NB4 (cell line): ENCODE results near the gene MYBPC2.

Experiments
- DNase-seq: peaks from one replicate; pipeline ENCODE4 v3.0.0; 2010; ENCODE audit warnings: low read depth
- H3K4me3 ChIP-seq: one replicate; pipeline ENCODE4 v1.5.1; 2011; ENCODE audit warnings: mild to moderate bottlenecking, low read depth, low read length, moderate library complexity
- MYC ChIP-seq: IDR thresholded peaks from 2 replicates; pipeline ENCODE4 v1.6.1; 2011; ENCODE audit warnings: low read depth, low read length
- POLR2A ChIP-seq: IDR thresholded peaks from 2 replicates; pipeline ENCODE4 v1.6.1; 2011; ENCODE audit warnings: mild to moderate bottlenecking; ENCODE audit not compliant: insufficient read length; ENCODE audit errors: extremely low read depth
- TF ChIP-seq, protein P1 (sequence below): IDR thresholded peaks from one replicate; pipeline ENCODE4 v1.5.1; 2012; ENCODE audit warnings: low read depth, low read length
- TF ChIP-seq, protein P2 (sequence below): IDR thresholded peaks from 2 replicates; pipeline ENCODE4 v1.6.1; 2011; ENCODE audit warnings: low read depth, low read length

Gene MYBPC2

DNA sequence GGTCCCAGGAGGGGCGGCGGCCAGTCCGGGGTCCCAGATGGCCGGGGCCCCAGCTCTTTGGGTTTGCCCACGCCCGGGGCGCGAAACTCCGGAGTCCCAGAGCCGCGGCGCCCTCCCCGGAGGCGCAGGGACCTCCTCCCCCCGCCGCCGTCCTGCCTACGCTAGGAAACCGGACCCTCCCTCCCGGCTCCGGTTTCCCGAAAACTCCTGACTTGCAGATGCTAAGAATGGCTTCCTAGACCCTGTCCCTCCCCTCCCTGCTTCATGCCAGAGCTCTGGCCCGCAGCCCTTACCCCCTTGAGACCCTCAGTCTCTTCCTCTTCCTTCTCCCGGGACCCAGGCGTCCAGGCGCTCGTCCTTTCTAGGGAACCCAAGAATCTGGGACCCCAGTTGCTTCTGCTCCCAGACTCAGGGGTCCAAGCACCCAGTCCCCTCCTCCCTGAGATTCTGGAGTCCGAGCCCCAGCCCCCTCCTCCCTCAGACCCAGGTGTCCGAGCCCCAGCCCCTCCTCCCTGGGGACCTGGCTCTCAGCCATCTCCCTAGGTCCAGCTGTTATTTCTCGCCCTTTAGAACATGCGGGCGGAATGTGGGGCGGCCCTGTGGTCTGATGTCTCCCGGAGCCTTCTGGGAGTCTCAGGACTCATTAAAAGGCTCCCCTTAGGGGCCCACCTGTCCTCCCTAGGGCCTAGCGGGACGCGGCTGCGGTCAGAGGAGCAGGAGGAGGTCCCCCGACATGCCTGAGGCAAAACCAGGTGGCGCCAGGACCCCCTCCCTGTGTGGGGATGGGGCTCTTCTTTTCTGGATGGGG, at the start of gene MYBPC2:
MYBPC2 (plus strand) TSS at position 672 of the 808 bp plus-strand sequence; CDS start at position 734, 62 bp downstream.
- TF ChIP-seq, protein P1, sequence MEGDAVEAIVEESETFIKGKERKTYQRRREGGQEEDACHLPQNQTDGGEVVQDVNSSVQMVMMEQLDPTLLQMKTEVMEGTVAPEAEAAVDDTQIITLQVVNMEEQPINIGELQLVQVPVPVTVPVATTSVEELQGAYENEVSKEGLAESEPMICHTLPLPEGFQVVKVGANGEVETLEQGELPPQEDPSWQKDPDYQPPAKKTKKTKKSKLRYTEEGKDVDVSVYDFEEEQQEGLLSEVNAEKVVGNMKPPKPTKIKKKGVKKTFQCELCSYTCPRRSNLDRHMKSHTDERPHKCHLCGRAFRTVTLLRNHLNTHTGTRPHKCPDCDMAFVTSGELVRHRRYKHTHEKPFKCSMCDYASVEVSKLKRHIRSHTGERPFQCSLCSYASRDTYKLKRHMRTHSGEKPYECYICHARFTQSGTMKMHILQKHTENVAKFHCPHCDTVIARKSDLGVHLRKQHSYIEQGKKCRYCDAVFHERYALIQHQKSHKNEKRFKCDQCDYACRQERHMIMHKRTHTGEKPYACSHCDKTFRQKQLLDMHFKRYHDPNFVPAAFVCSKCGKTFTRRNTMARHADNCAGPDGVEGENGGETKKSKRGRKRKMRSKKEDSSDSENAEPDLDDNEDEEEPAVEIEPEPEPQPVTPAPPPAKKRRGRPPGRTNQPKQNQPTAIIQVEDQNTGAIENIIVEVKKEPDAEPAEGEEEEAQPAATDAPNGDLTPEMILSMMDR: no peak
- TF ChIP-seq, protein P2, sequence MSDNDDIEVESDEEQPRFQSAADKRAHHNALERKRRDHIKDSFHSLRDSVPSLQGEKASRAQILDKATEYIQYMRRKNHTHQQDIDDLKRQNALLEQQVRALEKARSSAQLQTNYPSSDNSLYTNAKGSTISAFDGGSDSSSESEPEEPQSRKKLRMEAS: no peak
- TF ChIP-seq POLR2A (no peak), MYC (no peak)
- peak within 1 kb of the TSS; percentile 59 for H3K4me3 ChIP-seq
- no peak for DNase-seq

DNA sequence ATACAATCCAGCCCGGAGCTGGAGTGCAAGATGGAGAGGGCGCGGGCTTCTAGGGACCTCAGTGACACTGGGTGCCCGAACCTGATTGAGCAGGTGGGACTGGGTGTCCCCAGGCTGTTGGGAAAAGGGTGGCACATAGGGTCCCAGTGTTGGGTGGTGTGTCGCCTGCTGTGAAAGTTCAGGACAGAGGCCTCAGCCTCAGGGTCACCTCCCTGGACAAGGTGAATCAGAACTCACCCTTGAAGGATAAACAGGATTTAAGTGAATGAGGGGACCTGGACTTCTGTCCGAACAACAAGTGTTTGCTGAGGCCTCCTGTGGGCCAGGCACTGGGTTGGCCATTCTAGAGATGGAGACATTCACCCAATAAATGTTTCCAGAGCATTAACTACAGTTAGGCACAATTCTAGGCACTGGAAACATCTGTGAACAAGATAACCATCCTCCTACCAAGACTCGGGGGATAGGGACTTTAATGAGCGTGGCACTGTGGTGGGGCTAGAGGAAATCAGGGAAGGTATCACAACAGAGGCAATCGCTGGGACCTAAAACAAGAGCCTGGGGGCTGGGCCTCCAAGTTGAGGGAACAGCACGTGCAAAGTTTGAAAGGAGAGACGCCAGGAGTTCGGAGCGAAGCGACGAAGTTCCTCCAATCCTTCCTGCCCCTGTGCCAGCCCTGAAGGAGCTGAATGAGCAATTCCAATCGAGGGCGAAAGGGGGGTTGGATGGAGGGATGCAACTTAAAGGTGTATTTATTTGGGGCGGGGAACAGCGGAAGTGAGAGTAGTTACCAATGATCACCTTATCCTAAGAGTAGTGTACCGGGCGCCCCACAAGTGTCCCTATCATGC, 49.5 kb upstream of the MYBPC2 start:
- TF ChIP-seq MYC (no peak), POLR2A (no peak)
- H3K4me3 ChIP-seq: peak overlapping the region; percentile 53
- DNase-seq: no peak

DNA sequence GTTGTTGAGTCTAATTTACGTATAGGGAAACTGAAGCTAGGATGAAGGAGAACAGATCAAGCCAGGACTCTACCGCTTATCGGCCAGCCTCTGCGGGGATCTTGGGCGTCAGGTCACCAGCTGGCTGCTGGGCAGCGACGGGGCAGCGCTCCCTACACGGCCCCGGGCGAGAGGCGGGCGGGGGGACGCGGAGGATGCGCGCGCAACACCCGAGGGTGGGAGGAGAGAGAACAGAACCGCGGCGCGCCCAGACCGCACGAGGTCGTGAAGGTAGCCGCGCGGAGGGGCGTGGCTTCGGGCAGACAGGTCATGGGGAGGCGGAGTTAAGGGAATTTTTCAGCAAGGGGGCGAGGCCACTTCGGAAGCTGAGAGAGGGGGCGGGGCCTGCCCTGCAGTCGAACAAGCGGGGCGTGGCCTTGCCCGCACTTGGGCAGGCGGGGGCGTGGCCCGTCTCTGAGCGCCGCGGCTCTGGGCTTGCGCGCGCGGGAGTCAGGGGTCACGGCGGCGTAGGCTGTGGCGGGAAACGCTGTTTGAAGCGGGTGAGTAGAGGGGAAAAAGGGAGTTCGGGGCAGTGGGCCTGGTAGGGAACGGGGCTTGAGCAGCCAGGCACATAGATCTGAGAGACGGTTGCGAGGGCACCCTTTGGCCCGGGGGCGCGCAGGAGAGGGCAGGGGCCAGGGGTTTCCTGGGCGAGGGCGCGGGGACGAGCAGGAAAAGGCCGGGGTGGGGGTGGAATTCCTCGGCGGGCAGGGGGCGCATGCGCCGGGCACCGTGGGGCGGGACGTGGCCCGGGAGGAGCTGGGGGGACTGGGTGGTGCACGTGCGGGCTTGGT, 48.6 kb upstream of the MYBPC2 start, which contains the start of gene POLD1:
POLD1 (plus strand) TSS at position 496 of the 833 bp plus-strand sequence. CDS start 14,505 bp downstream, outside the sequence.
- H3K4me3 ChIP-seq: peak within 1 kb of the TSS; percentile 84
- TF ChIP-seq, protein P2: peak; percentile 79
- peak; percentile 57 for TF ChIP-seq POLR2A
- TF ChIP-seq MYC: peak; percentile 78
- TF ChIP-seq, protein P1: no peak
- DNase-seq: peak; percentile 96

DNA sequence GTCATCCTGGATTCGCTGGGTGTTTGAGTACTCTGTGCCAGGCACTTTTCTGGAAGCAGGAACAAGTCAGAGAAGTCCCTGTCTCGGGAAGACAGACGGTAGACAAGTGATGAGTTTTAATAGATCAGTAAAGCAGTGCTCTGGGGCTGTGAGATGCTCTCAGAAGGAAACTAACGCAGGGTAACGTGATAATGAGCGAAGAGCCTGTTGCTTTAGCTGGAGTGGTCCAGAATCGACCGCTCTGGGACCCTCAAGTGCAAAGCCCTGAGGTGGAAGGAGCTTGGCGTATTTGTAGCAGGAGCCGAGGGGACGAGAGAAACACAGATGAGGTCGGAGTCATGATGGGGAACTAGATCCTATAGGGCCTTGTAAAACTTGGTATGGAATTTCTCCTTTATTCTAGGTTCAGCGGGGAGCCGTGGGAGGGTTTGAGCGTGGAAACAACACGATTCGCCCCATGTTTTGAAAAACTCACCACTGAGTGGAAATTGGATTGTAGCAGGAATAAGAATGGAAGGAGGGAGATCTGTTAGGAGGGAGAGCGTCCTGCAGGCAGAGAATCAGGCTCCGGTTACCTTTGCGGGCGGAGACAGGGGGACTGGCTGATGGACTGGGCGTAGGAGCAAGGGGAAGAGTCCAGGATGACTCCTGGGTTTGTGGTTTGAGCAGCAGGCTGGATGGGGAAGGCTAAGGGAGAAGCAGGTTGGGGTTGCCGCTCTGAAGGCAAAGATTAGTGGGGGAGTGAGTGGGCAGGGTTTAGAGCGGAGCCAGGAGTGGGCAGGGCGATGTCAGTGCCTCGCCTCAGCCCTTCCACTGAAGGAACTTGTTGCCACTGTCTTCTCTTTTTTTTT, 47.8 kb upstream of the MYBPC2 start:
- TF ChIP-seq, protein P2: no peak
- TF ChIP-seq, protein P1: no peak
- TF ChIP-seq POLR2A (no peak), MYC (no peak)
- DNase-seq: peak; percentile 48
- H3K4me3 ChIP-seq: peak overlapping the region; percentile 84

- TF ChIP-seq, protein P2: peak; percentile 62
- no peak for TF ChIP-seq MYC
- peak; percentile 74 for DNase-seq
- peak overlapping the region; percentile 1 for H3K4me3 ChIP-seq
Observed at GRCh38 chr19:50387176-50387867, 45.4 kb upstream of the MYBPC2 start.
